Measurements from ENCODE around the gene MAN1C1. TPM values are rescaled to one million over a fixed set of nuclear protein-coding genes. Genes with fewer than 3 reads are reported as not detected.

MAN1C1 gene
- polyA plus RNA-seq, 1 of the 3 experiments (the other 2 are of a cell fraction), result 0.20 TPM

DNA sequence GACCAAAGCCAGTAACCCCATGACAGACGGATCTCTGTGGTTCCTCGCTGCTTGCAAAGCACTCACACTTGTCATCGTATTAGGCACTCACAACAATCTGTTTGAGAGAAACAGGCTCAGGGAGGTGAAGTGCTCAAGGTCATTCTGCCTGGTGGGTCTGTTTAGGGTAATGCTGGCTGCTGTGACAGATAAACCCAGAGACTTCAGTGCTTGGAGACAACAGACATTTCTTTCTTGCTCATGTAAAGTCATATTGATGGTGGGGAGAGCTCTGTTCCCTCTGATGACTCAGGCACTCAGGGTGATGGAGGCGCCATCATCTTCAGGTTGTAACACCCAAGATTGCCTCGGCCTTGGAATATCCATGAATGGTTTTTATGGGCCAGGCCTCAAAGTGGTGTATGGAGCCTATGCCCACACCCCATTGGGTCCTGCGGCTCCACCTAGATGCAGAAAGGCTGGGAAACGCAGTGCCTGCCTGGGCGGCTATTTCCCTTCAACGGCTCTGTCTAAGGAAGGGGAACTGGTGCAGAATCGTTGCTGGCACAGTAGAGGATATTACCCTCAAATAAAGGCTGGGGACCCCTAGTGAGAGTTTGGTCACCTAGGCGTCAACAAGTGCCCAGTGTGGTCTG lies 111.8 kb downstream of the MAN1C1 start:
- H3K27me3 ChIP-seq (ENCODE audit: insufficient read depth), result peaks cover 4% of the 10 kb centered on the region; the same call in 1 of the 2 replicates
- no peak overlapping the region for H2AFZ ChIP-seq (ENCODE audit: low read depth)
- CTCF ChIA-PET, result interaction anchor here (0.6 to 2.6 kb wide), 6 partner anchors 12 to 120 kb away, joined by 3 to 10 read pairs (median 4); partner anchors contain the start of gene SELENON
- POLR2A ChIA-PET, result interaction anchor here (0.7 to 2.0 kb wide), 4 partner anchors 24 to 72 kb away, joined by 3 to 6 read pairs (median 4); partner anchors contain the start of gene SELENON
- TF ChIP-seq EP300 (IDR thresholded peaks at IDR 0.05; ENCODE audit: borderline replicate concordance in 1 of 2, low read depth in 1 of 2, low read length in 1 of 2), result no peak
- TF ChIP-seq POLR2AphosphoS5 (IDR thresholded peaks at IDR 0.05; ENCODE audit: low read depth, low read length), result no peak
- TF ChIP-seq, protein P1, sequence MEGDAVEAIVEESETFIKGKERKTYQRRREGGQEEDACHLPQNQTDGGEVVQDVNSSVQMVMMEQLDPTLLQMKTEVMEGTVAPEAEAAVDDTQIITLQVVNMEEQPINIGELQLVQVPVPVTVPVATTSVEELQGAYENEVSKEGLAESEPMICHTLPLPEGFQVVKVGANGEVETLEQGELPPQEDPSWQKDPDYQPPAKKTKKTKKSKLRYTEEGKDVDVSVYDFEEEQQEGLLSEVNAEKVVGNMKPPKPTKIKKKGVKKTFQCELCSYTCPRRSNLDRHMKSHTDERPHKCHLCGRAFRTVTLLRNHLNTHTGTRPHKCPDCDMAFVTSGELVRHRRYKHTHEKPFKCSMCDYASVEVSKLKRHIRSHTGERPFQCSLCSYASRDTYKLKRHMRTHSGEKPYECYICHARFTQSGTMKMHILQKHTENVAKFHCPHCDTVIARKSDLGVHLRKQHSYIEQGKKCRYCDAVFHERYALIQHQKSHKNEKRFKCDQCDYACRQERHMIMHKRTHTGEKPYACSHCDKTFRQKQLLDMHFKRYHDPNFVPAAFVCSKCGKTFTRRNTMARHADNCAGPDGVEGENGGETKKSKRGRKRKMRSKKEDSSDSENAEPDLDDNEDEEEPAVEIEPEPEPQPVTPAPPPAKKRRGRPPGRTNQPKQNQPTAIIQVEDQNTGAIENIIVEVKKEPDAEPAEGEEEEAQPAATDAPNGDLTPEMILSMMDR (IDR thresholded peaks at IDR 0.05), result no peak
- TF ChIP-seq, protein P2, sequence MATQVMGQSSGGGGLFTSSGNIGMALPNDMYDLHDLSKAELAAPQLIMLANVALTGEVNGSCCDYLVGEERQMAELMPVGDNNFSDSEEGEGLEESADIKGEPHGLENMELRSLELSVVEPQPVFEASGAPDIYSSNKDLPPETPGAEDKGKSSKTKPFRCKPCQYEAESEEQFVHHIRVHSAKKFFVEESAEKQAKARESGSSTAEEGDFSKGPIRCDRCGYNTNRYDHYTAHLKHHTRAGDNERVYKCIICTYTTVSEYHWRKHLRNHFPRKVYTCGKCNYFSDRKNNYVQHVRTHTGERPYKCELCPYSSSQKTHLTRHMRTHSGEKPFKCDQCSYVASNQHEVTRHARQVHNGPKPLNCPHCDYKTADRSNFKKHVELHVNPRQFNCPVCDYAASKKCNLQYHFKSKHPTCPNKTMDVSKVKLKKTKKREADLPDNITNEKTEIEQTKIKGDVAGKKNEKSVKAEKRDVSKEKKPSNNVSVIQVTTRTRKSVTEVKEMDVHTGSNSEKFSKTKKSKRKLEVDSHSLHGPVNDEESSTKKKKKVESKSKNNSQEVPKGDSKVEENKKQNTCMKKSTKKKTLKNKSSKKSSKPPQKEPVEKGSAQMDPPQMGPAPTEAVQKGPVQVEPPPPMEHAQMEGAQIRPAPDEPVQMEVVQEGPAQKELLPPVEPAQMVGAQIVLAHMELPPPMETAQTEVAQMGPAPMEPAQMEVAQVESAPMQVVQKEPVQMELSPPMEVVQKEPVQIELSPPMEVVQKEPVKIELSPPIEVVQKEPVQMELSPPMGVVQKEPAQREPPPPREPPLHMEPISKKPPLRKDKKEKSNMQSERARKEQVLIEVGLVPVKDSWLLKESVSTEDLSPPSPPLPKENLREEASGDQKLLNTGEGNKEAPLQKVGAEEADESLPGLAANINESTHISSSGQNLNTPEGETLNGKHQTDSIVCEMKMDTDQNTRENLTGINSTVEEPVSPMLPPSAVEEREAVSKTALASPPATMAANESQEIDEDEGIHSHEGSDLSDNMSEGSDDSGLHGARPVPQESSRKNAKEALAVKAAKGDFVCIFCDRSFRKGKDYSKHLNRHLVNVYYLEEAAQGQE (IDR thresholded peaks at IDR 0.05; ENCODE audit: low read depth, low read length), result no peak
- no peak for TF ChIP-seq NRF1 (IDR thresholded peaks at IDR 0.05; ENCODE audit: low read depth, low read length)
- TF ChIP-seq GABPA (IDR thresholded peaks at IDR 0.05; ENCODE audit: low read depth), result no peak
- TF ChIP-seq GATA2 (CRISPR knock-in tag; IDR thresholded peaks at IDR 0.05), result no peak
- no peak for TF ChIP-seq RAD21 (IDR thresholded peaks at IDR 0.05; ENCODE audit: low read length)
- no peak for TF ChIP-seq MEF2A (IDR thresholded peaks at IDR 0.05; ENCODE audit: borderline replicate concordance, low read depth)
- TF ChIP-seq, protein P3, sequence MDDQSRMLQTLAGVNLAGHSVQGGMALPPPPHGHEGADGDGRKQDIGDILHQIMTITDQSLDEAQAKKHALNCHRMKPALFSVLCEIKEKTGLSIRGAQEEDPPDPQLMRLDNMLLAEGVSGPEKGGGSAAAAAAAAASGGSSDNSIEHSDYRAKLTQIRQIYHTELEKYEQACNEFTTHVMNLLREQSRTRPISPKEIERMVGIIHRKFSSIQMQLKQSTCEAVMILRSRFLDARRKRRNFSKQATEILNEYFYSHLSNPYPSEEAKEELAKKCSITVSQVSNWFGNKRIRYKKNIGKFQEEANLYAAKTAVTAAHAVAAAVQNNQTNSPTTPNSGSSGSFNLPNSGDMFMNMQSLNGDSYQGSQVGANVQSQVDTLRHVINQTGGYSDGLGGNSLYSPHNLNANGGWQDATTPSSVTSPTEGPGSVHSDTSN (IDR thresholded peaks at IDR 0.05), result no peak
- no peak for TF ChIP-seq SMC3 (IDR thresholded peaks at IDR 0.05; ENCODE audit: low read depth, low read length)
- TF ChIP-seq TEAD4 (IDR thresholded peaks at IDR 0.05; ENCODE audit: borderline replicate concordance, insufficient read depth), result no peak
- peaks cover 0 to 82% of the 10 kb centered on the region in 2 experiments; a peak in 2 of 4 replicates for H3K4me1 ChIP-seq (ENCODE audit: control insufficient read depth in 1 of 2, insufficient read depth in 2 of 2, low read depth in 1 of 2, low read length in 1 of 2)
- 88% methylated on average over 6 of the region's 11 CpGs for WGBS (ENCODE audit: low lambda C conversion rate)
- peak overlapping the region in 1 of 2 experiments; percentile 99; a peak in 2 of 4 replicates for H3K27ac ChIP-seq (ENCODE audit: low read depth in 2 of 2, low read length in 1 of 2)
- H3F3A ChIP-seq (replicated peaks; ENCODE audit: insufficient read depth), result no peaks in the 10 kb centered on the region
- no peaks in the 10 kb centered on the region for H3K36me3 ChIP-seq (replicated peaks in 1 of 2; ENCODE audit: control insufficient read depth in 1 of 2, insufficient read depth in 2 of 2, low read length in 1 of 2)
- H4K20me1 ChIP-seq (ENCODE audit: insufficient read depth), result no peaks in the 10 kb centered on the region
- H3K9me3 ChIP-seq, result no peaks in the 10 kb centered on the region
- no peak overlapping the region for H3K9ac ChIP-seq
- H3K9me2 ChIP-seq, result no peaks in the 10 kb centered on the region
- DNase-seq, result no peak
- H3K4me3 ChIP-seq (ENCODE audit: low read depth in 2 of 2, low read length in 1 of 2), result no peak overlapping the region
- H3K79me2 ChIP-seq (ENCODE audit: insufficient read depth), result no peaks in the 10 kb centered on the region
- H3K4me2 ChIP-seq, result no peak overlapping the region
